Right ventricle myocardium superior (tissue), 1 donor: ENCODE data around the gene EML2. TPM values are rescaled to one million over a fixed set of nuclear protein-coding genes. Genes with fewer than 3 reads are reported as not detected.

ENCODE experiments used
- ATAC-seq: fragments of 200-7000 bp; cut with Tn5 transposase; one replicate; pipeline ENCODE4 v1.9.1; 2020; ENCODE audit warnings: mild to moderate bottlenecking; ENCODE audit not compliant: poor library complexity
- DNase-seq: peaks from one replicate; pipeline ENCODE4 v3.0.0-alpha.2; 2020
- intact Hi-C: fragments of 100-400 bp; cut with DNase I; formaldehyde crosslinking; loops from one replicate; pipeline ENCODE4 v1.11.2; 2022
- total RNA-seq: library from RNA; stranded (reverse); fragmentation: NEBNext Ultra II Directional; extraction: Animal tissue kit (Norgen Biotek cat#: 25700); gene quantifications from one replicate; pipeline ENCODE4 v1.2.1, GENCODE V29; 2021
- donor health status: DM: no; HTN: yes; CAD: no; lungs with severe emphysema.

EML2 gene
- total RNA-seq, 1 donor from 2014 or later: 30.6 TPM

GRCh38 chr19:45657520-45658167 lies 18.4 kb upstream of the EML2 start:
- intact Hi-C loops: no loop called here
- no peak for ATAC-seq
- no peak for DNase-seq

- DNase-seq (no peak), ATAC-seq (no peak)
- intact Hi-C loops: no loop called here
Observed at GRCh38 chr19:45655073-45655472, 15.9 kb upstream of the EML2 start.

GRCh38 chr19:45653634-45654033 lies 14.4 kb upstream of the EML2 start:
- intact Hi-C loops: no loop called here
- no peak for ATAC-seq
- no peak for DNase-seq

GRCh38 chr19:45650722-45651121 lies 11.5 kb upstream of the EML2 start:
- DNase-seq (no peak), ATAC-seq (no peak)
- intact Hi-C loops: no loop called here

GRCh38 chr19:45646345-45646698 lies 7.1 kb upstream of the EML2 start:
- intact Hi-C loops: no loop called here

GRCh38 chr19:45645631-45646344 lies 6.6 kb upstream of the EML2 start:
- intact Hi-C loops: no loop called here
- ATAC-seq (peak; percentile 74), DNase-seq (peak; percentile 85)

More at GRCh38 chr19:45646345-45646698, 7.1 kb upstream of the EML2 start:
- DNase-seq (no peak), ATAC-seq (no peak)

- intact Hi-C loops: no loop called here
- no peak for DNase-seq
- ATAC-seq: no peak
Observed at GRCh38 chr19:45645068-45645630, 6.0 kb upstream of the EML2 start.

- ATAC-seq: no peak
- DNase-seq: no peak
Observed at GRCh38 chr19:45643927-45644771, 5.0 kb upstream of the EML2 start.

GRCh38 chr19:45643024-45643926 lies 4.1 kb upstream of the EML2 start:
- intact Hi-C loops: loop anchor here (2.0 to 5.0 kb wide), 2 partner anchors 36 to 121 kb away; no protein-coding TSS in a partner anchor
- peak; percentile 93 for DNase-seq

More at GRCh38 chr19:45643927-45644771, 5.0 kb upstream of the EML2 start:
- intact Hi-C loops: loop anchor here (2.0 to 5.0 kb wide), 2 partner anchors 37 to 122 kb away; no protein-coding TSS in a partner anchor

GRCh38 chr19:45641274-45642105 lies 2.3 kb upstream of the EML2 start:
- peak; percentile 48 for ATAC-seq
- DNase-seq: peak; percentile 84
- intact Hi-C loops: loop anchor here (2.0 to 5.0 kb wide), 2 partner anchors 35 to 119 kb away; no protein-coding TSS in a partner anchor

More at GRCh38 chr19:45643024-45643926, 4.1 kb upstream of the EML2 start:
- peak; percentile 68 for ATAC-seq

- ATAC-seq (no peak), DNase-seq (no peak)
- intact Hi-C loops: loop anchor here (5.0 kb wide), 1 partner anchor 119 kb away; no protein-coding TSS in a partner anchor
Observed at GRCh38 chr19:45640849-45641273, 1.7 kb upstream of the EML2 start.

GRCh38 chr19:45637890-45638667 lies 1.1 kb downstream of the EML2 start:
- no peak for ATAC-seq
- no peak for DNase-seq
- intact Hi-C loops: no loop called here

- ATAC-seq: no peak
- intact Hi-C loops: no loop called here
- no peak for DNase-seq
Observed at GRCh38 chr19:45636902-45637301, 2.3 kb downstream of the EML2 start.

- ATAC-seq (no peak), DNase-seq (no peak)
- intact Hi-C loops: no loop called here
Observed at GRCh38 chr19:45636275-45636674, 2.9 kb downstream of the EML2 start.

GRCh38 chr19:45632468-45633196 lies 6.6 kb downstream of the EML2 start:
- DNase-seq (peak; percentile 80), ATAC-seq (peak; percentile 94)
- intact Hi-C loops: no loop called here

- DNase-seq (no peak), ATAC-seq (no peak)
- intact Hi-C loops: no loop called here
Observed at GRCh38 chr19:45630463-45630862, 8.7 kb downstream of the EML2 start.
